Measurements from ENCODE around the gene USP37.
"Not testable (repeated sequence)": the region's sequence is repeated elsewhere in the genome, so short reads cannot be mapped to it uniquely, and the experiment has no call there.

USP37 gene

DNA sequence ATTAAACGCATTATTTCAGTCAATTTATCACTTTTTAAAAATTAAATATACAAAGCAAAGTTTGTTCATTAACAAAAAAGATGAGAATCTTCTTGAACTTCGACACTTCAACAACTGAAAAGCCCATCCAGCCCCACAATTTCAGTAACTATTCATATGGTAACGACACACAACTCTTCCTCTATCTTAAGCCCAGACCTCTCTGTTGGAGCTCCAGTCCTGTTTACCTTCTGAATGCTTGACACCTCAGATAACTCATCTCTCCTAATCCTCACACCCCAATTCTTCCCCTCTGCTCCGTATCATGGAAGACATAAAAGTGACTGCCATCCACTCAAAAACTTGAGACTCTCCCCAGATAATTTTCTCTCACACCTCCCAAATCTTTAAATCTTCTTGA, 12.6 kb downstream of the USP37 start:
- H3F3A ChIP-seq (ENCODE audit: control insufficient read depth, insufficient read depth) = peaks cover 6% of the 10 kb centered on the region
- no peak overlapping the region for H3K4me3 ChIP-seq (ENCODE audit: low read length)
- TF ChIP-seq EZH2phosphoT487 (IDR thresholded peaks at IDR 0.05; ENCODE audit: borderline replicate concordance, low read length) = no peak
- H3K36me3 ChIP-seq (ENCODE audit: control insufficient read depth, low read length) = peaks cover 90% of the 10 kb centered on the region
- H3K4me1 ChIP-seq (ENCODE audit: control insufficient read depth, low read length) = peaks cover 15% of the 10 kb centered on the region
- peaks cover 28% of the 10 kb centered on the region for H3K79me2 ChIP-seq (ENCODE audit: control insufficient read depth, low read length)
- H3K9me2 ChIP-seq (replicated peaks; ENCODE audit: control insufficient read depth, low read length) = no peaks in the 10 kb centered on the region
- no peaks in the 10 kb centered on the region for H4K20me1 ChIP-seq (ENCODE audit: control insufficient read depth, insufficient read depth, low read depth, low read length)
- H3K4me2 ChIP-seq (ENCODE audit: low read length) = no peak overlapping the region
- H3K27ac ChIP-seq (ENCODE audit: low read depth, low read length) = no peak overlapping the region
- H3K27me3 ChIP-seq (ENCODE audit: control insufficient read depth, low read length) = no peaks in the 10 kb centered on the region
- no peaks in the 10 kb centered on the region for H3K9me3 ChIP-seq (ENCODE audit: control insufficient read depth, insufficient read depth, low read length)

DNA sequence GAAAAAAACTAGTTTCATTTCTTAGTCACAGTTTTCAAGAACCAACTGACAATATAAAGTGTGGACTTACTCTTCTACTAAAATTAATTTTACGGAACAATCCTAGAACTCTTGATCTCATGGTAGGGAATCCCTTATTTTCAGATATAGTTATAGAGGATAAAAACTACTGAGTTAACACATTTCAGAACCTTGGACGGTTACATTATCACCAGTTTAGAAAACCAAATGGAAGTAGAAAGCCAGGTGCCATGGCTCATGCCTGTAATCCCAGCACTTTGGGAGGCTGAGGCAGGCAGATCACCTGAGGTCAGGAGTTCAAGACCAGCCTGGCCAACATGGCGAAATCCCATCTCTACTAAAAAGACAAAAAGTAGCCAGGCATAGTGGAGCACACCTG, 13.9 kb downstream of the USP37 start:
- Histone ChIP-seq H3K36me3 (ENCODE audit: control insufficient read depth, low read length) (peaks cover 83% of the 10 kb centered on the region), H3K4me1 (ENCODE audit: control insufficient read depth, low read length) (peaks cover 14% of the 10 kb centered on the region), H3K79me2 (ENCODE audit: control insufficient read depth, low read length) (peaks cover 20% of the 10 kb centered on the region)
- not testable (repeated sequence) for H3K27me3 ChIP-seq (ENCODE audit: control insufficient read depth, low read length); H3F3A ChIP-seq (ENCODE audit: control insufficient read depth, insufficient read depth); H3K9me2 ChIP-seq (replicated peaks; ENCODE audit: control insufficient read depth, low read length); H3K4me2 ChIP-seq (ENCODE audit: low read length); H3K4me3 ChIP-seq (ENCODE audit: low read length); H3K27ac ChIP-seq (ENCODE audit: low read depth, low read length); H3K9me3 ChIP-seq (ENCODE audit: control insufficient read depth, insufficient read depth, low read length); H4K20me1 ChIP-seq (ENCODE audit: control insufficient read depth, insufficient read depth, low read depth, low read length)

- TF ChIP-seq EZH2phosphoT487 (IDR thresholded peaks at IDR 0.05; ENCODE audit: borderline replicate concordance, low read length) = no peak
- H3K4me1 ChIP-seq (ENCODE audit: control insufficient read depth, low read length) = peaks cover 3% of the 10 kb centered on the region; the same call in 1 of the 2 replicates
- H3K36me3 ChIP-seq (ENCODE audit: control insufficient read depth, low read length) = peaks cover 80% of the 10 kb centered on the region
- no peak overlapping the region for H3K27ac ChIP-seq (ENCODE audit: low read depth, low read length)
- peaks cover 6% of the 10 kb centered on the region for H3F3A ChIP-seq (ENCODE audit: control insufficient read depth, insufficient read depth)
- H3K4me3 ChIP-seq (ENCODE audit: low read length) = no peak overlapping the region
- no peaks in the 10 kb centered on the region for H4K20me1 ChIP-seq (ENCODE audit: control insufficient read depth, insufficient read depth, low read depth, low read length)
- no peak overlapping the region for H3K4me2 ChIP-seq (ENCODE audit: low read length)
- H3K27me3 ChIP-seq (ENCODE audit: control insufficient read depth, low read length) = no peaks in the 10 kb centered on the region
- no peaks in the 10 kb centered on the region for H3K9me2 ChIP-seq (replicated peaks; ENCODE audit: control insufficient read depth, low read length)
- H3K9me3 ChIP-seq (ENCODE audit: control insufficient read depth, insufficient read depth, low read length) = no peaks in the 10 kb centered on the region
- H3K79me2 ChIP-seq (ENCODE audit: control insufficient read depth, low read length) = no peaks in the 10 kb centered on the region
Observed at GRCh38 chr2:218547978-218548377, 20.2 kb downstream of the USP37 start.

GRCh38 chr2:218547511-218547910, 20.6 kb downstream of the USP37 start:
- no peaks in the 10 kb centered on the region for H3K79me2 ChIP-seq (ENCODE audit: control insufficient read depth, low read length)
- no peaks in the 10 kb centered on the region for H4K20me1 ChIP-seq (ENCODE audit: control insufficient read depth, insufficient read depth, low read depth, low read length)
- H3K27ac ChIP-seq (ENCODE audit: low read depth, low read length) = no peak overlapping the region
- H3K27me3 ChIP-seq (ENCODE audit: control insufficient read depth, low read length) = no peaks in the 10 kb centered on the region
- no peak for TF ChIP-seq CTCF (IDR thresholded peaks at IDR 0.05; ENCODE audit: low read depth, low read length, poor library complexity, severe bottlenecking)
- no peak for TF ChIP-seq EZH2phosphoT487 (IDR thresholded peaks at IDR 0.05; ENCODE audit: borderline replicate concordance, low read length)
- H3K9me2 ChIP-seq (replicated peaks; ENCODE audit: control insufficient read depth, low read length) = no peaks in the 10 kb centered on the region
- no peaks in the 10 kb centered on the region for H3K9me3 ChIP-seq (ENCODE audit: control insufficient read depth, insufficient read depth, low read length)
- H3F3A ChIP-seq (ENCODE audit: control insufficient read depth, insufficient read depth) = peaks cover 6% of the 10 kb centered on the region
- no peak overlapping the region for H3K4me3 ChIP-seq (ENCODE audit: low read length)
- H3K4me2 ChIP-seq (ENCODE audit: low read length) = no peak overlapping the region
- peaks cover 3% of the 10 kb centered on the region; the same call in 1 of the 2 replicates for H3K4me1 ChIP-seq (ENCODE audit: control insufficient read depth, low read length)
- peaks cover 80% of the 10 kb centered on the region for H3K36me3 ChIP-seq (ENCODE audit: control insufficient read depth, low read length)

- H3K4me2 ChIP-seq (ENCODE audit: low read length) = no peak overlapping the region
Observed at GRCh38 chr2:218546012-218546411, 22.1 kb downstream of the USP37 start.

More at GRCh38 chr2:218546012-218546411, 22.1 kb downstream of the USP37 start:
- Histone ChIP-seq H4K20me1 (ENCODE audit: control insufficient read depth, insufficient read depth, low read depth, low read length) (no peaks in the 10 kb centered on the region), H3K27ac (ENCODE audit: low read depth, low read length) (no peak overlapping the region), H3K27me3 (ENCODE audit: control insufficient read depth, low read length) (no peaks in the 10 kb centered on the region), H3K4me1 (ENCODE audit: control insufficient read depth, low read length) (peaks cover 3% of the 10 kb centered on the region; the same call in 1 of the 2 replicates), H3F3A (ENCODE audit: control insufficient read depth, insufficient read depth) (peaks cover under 1% of the 10 kb centered on the region; the same call in 1 of the 2 replicates), H3K4me3 (ENCODE audit: low read length) (no peak overlapping the region), H3K9me3 (ENCODE audit: control insufficient read depth, insufficient read depth, low read length) (no peaks in the 10 kb centered on the region), H3K36me3 (ENCODE audit: control insufficient read depth, low read length) (peaks cover 82% of the 10 kb centered on the region), H3K9me2 (replicated peaks; ENCODE audit: control insufficient read depth, low read length) (no peaks in the 10 kb centered on the region), H3K79me2 (ENCODE audit: control insufficient read depth, low read length) (no peaks in the 10 kb centered on the region)
- TF ChIP-seq CTCF (IDR thresholded peaks at IDR 0.05; ENCODE audit: low read depth, low read length, poor library complexity, severe bottlenecking) (no peak), EZH2phosphoT487 (IDR thresholded peaks at IDR 0.05; ENCODE audit: borderline replicate concordance, low read length) (no peak)

Data from DOHH2 (cell line).